ENCODE data around the gene CHRM1. TPM values are rescaled to one million over a fixed set of nuclear protein-coding genes. Genes with fewer than 3 reads are reported as not detected.

Gene CHRM1
- total RNA-seq, 1 experiment from 2014 or later, result 0.10 TPM

DNA sequence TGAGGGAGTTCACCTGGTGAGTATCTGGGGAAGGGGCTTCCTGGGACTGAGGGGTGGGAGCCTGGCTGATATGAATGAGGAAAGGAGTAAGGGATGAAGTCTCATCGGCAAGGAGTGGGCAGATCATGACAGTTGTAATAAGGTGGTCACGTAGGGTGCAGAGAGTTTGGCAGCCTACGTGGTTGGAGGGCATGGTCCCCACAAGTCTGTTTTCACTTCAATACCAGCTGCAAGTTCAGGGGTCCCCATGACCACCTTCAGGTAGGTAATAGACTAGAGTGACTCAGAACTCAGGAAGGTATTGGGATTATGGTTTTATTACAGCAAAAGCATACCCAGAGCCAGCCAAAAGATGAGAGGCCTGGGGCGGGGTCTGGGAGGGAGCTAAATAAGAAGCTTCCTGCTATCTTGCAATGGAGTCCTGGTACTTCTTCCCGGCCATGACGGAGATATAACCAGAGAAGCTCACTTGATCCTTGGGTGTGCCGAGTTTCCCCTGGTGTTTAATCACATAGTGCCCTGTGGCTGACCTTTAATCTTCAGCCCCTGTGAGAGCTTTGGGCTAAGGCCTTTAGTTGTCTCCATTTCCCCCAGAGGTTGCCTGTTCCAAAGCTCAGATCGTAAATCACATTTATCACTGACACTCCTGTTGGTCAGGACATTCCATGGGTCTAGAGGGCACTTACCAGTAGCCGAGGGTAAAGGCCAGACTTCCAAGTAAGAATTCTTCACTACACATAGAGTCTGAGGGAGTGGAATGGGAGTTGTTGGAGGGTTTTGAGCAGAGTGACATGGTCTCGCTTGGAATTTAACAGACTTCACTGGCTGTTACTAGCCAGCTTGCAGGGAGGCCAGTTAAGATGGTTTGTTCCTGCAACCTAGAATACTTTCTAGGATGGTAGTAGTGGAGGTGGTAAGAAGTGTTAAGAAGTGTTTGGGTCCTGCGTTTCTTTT lies 31.4 kb downstream of the CHRM1 start (continued):
- no peak for TF ChIP-seq POLR2A (IDR thresholded peaks at IDR 0.05; ENCODE audit: borderline replicate concordance, extremely low read depth, insufficient read depth, insufficient read length)
- peak; percentile 11 for TF ChIP-seq SP1 (IDR thresholded peaks at IDR 0.05; ENCODE audit: low read depth)
- TF ChIP-seq ZNF274 (IDR thresholded peaks at IDR 0.05; ENCODE audit: low read depth, low read length), result no peak
- no peak for TF ChIP-seq EZH2phosphoT487 (IDR thresholded peaks at IDR 0.05; ENCODE audit: borderline replicate concordance)
- no peak for TF ChIP-seq EGR1 (IDR thresholded peaks at IDR 0.05; ENCODE audit: low read depth)
- TF ChIP-seq FOSL1 (IDR thresholded peaks at IDR 0.05; ENCODE audit: low read depth), result peak; percentile 26; the same call in 1 of the 2 replicates

DNA sequence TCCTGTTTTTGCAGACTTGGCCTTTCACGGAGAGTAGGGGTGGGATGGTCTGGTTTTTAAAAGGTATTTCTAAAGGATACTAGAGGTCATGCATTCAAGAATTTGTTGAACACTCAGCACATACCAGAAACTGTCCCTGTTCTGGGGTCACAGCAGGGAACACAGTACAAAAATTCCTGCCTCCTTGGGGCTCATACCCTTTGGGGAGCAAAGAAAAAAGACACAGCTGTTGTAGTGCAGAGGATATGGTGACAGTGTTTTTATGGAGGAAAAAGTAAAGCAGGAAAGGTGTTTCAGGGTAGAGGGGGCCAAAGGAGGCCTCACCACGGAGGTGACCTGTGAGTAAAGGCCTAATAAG lies 32.1 kb downstream of the CHRM1 start:
- H3K4me1 ChIP-seq (ENCODE audit: control insufficient read depth in 1 of 2, insufficient read depth in 2 of 2, low read length in 2 of 2), result peaks cover 19 to 55% of the 10 kb centered on the region in 2 experiments; a peak in 3 of 4 replicates
- CTCF ChIA-PET, result interaction anchor here (0.9 to 1.6 kb wide), 3 partner anchors 16 to 132 kb away, joined by 3 to 5 read pairs (median 4); no protein-coding TSS in a partner anchor

More for the DNA sequence above, 32.1 kb downstream of the CHRM1 start:
- no TSS peak for BruUV-seq (replicated peaks)
- peak overlapping the region; percentile 54; the same call in 1 of the 2 replicates for H3K27ac ChIP-seq (ENCODE audit: low read depth, low read length)
- no peaks in the 10 kb centered on the region for H3K9me2 ChIP-seq (ENCODE audit: insufficient read depth)
- TF ChIP-seq EGR1 (IDR thresholded peaks at IDR 0.05; ENCODE audit: low read depth), result no peak
- no peak for TF ChIP-seq ZFX (IDR thresholded peaks at IDR 0.05)
- TF ChIP-seq, protein P1, sequence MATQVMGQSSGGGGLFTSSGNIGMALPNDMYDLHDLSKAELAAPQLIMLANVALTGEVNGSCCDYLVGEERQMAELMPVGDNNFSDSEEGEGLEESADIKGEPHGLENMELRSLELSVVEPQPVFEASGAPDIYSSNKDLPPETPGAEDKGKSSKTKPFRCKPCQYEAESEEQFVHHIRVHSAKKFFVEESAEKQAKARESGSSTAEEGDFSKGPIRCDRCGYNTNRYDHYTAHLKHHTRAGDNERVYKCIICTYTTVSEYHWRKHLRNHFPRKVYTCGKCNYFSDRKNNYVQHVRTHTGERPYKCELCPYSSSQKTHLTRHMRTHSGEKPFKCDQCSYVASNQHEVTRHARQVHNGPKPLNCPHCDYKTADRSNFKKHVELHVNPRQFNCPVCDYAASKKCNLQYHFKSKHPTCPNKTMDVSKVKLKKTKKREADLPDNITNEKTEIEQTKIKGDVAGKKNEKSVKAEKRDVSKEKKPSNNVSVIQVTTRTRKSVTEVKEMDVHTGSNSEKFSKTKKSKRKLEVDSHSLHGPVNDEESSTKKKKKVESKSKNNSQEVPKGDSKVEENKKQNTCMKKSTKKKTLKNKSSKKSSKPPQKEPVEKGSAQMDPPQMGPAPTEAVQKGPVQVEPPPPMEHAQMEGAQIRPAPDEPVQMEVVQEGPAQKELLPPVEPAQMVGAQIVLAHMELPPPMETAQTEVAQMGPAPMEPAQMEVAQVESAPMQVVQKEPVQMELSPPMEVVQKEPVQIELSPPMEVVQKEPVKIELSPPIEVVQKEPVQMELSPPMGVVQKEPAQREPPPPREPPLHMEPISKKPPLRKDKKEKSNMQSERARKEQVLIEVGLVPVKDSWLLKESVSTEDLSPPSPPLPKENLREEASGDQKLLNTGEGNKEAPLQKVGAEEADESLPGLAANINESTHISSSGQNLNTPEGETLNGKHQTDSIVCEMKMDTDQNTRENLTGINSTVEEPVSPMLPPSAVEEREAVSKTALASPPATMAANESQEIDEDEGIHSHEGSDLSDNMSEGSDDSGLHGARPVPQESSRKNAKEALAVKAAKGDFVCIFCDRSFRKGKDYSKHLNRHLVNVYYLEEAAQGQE (IDR thresholded peaks at IDR 0.05; ENCODE audit: low read depth), result no peak
- TF ChIP-seq, protein P2, sequence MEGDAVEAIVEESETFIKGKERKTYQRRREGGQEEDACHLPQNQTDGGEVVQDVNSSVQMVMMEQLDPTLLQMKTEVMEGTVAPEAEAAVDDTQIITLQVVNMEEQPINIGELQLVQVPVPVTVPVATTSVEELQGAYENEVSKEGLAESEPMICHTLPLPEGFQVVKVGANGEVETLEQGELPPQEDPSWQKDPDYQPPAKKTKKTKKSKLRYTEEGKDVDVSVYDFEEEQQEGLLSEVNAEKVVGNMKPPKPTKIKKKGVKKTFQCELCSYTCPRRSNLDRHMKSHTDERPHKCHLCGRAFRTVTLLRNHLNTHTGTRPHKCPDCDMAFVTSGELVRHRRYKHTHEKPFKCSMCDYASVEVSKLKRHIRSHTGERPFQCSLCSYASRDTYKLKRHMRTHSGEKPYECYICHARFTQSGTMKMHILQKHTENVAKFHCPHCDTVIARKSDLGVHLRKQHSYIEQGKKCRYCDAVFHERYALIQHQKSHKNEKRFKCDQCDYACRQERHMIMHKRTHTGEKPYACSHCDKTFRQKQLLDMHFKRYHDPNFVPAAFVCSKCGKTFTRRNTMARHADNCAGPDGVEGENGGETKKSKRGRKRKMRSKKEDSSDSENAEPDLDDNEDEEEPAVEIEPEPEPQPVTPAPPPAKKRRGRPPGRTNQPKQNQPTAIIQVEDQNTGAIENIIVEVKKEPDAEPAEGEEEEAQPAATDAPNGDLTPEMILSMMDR (IDR thresholded peaks at IDR 0.05 in 2 of 3, conservative IDR thresholded peaks at IDR 0.05 in 1 of 3; ENCODE audit: borderline replicate concordance in 1 of 3, insufficient read depth in 1 of 3, low read depth in 2 of 3, low read length in 2 of 3), result no peak
- no peak for TF ChIP-seq CBX3 (IDR thresholded peaks at IDR 0.05; ENCODE audit: low read depth)
- peak overlapping the region; percentile 31; the same call in 1 of the 2 replicates for H3K4me2 ChIP-seq (ENCODE audit: low read length)
- DNase-seq (ENCODE audit: low read depth, low spot score), result no peak
- ChIA-PET RAD21 (ENCODE audit: low non-redundant PET in 1 of 2, low total read pairs in 2 of 2, uncharacterized antibody in 2 of 2, unreplicated experiment in 2 of 2) (no interaction called here), POLR2A (interaction anchor here (1.1 to 1.9 kb wide), 5 partner anchors 8 to 48 kb away, joined by 4 to 21 read pairs (median 5); partner anchors contain the start of gene SLC3A2)
- H3K4me3 ChIP-seq (replicated peaks in 1 of 2; ENCODE audit: low read depth in 1 of 2, low read length in 2 of 2), result no peak overlapping the region
- peaks cover 24% of the 10 kb centered on the region; the same call in 1 of the 2 replicates for H4K20me1 ChIP-seq (ENCODE audit: insufficient read depth)
- no peak overlapping the region for H3K9ac ChIP-seq (ENCODE audit: low read length)
- peaks cover 36% of the 10 kb centered on the region for H3K79me2 ChIP-seq (ENCODE audit: insufficient read depth, low read length)
- ATAC-seq, result peak; percentile 5; the same call in 1 of the 2 replicates
- intact Hi-C loops (cut with micrococcal nuclease), result no loop called here
- no peaks in the 10 kb centered on the region for H3K27me3 ChIP-seq (ENCODE audit: insufficient read depth, low read length)
- H2AFZ ChIP-seq (ENCODE audit: low read depth, low read length, poor library complexity, severe bottlenecking), result no peak overlapping the region
- H3K36me3 ChIP-seq (ENCODE audit: control insufficient read depth in 1 of 2, insufficient read depth in 2 of 2, low read length in 2 of 2), result peaks cover 36 to 53% of the 10 kb centered on the region in 2 experiments
- H3K9me3 ChIP-seq (ENCODE audit: control insufficient read depth in 1 of 2, insufficient read depth in 1 of 2, low read depth in 1 of 2, low read length in 2 of 2), result no peaks in the 10 kb centered on the region
